A549 treated with AZD9567 at 1 μM for 4 hours (cell line): ENCODE measurements around the gene AQR. TPM values are rescaled to one million over a fixed set of nuclear protein-coding genes. Genes with fewer than 3 reads are reported as not detected.

Source experiments
- total RNA-seq: library from RNA; stranded (reverse); fragments of 200-300 nt; extraction: Qiagen RNA extraction; gene quantifications from 5 replicates; pipeline ENCODE4 v1.2.3, GENCODE V29; 2022; ENCODE audit not compliant: insufficient read depth

Gene AQR
- 32.4 to 43.5 TPM (median 34.8 TPM) in 5 replicates for total RNA-seq

DNA sequence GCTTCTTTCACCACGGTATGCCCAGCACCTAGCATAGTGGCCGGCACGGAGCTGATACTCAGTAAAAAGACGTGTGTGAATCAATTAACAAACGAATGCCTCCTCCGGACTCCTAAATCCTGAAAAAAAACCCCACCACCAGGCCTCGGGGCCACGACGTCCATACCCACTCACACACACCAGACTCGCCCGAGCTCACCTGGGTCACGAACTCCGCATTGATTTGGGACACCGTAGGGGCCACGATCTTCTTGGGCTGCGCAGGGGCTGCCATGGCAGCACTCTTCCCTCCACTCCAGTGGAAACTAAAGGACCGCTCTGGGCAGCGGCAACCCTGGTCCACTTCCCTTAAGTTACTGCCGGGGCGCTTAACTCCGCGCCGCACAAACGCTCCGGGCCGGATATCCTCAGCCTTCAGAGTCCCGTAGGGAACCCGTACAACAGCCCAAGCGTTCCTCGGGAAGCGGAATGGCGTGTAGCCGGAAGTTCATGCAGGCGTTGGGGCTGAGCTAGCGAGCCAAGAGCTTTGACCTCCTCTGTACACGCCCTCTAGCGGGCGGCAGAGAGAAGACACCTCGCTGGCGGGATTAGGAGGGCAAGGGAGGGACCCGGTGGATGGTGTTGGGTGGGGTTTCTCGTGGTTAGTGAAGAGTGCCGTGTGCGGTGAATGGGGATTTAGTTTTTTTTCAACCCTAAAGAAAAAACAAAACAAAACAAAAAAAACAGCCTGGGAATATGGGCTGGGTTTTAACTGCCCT, at the start of gene AQR:
Gene AQR (minus strand): TSS at position 403 of the 758 bp plus-strand sequence. CDS start 129 bp downstream, at position 274.

DNA sequence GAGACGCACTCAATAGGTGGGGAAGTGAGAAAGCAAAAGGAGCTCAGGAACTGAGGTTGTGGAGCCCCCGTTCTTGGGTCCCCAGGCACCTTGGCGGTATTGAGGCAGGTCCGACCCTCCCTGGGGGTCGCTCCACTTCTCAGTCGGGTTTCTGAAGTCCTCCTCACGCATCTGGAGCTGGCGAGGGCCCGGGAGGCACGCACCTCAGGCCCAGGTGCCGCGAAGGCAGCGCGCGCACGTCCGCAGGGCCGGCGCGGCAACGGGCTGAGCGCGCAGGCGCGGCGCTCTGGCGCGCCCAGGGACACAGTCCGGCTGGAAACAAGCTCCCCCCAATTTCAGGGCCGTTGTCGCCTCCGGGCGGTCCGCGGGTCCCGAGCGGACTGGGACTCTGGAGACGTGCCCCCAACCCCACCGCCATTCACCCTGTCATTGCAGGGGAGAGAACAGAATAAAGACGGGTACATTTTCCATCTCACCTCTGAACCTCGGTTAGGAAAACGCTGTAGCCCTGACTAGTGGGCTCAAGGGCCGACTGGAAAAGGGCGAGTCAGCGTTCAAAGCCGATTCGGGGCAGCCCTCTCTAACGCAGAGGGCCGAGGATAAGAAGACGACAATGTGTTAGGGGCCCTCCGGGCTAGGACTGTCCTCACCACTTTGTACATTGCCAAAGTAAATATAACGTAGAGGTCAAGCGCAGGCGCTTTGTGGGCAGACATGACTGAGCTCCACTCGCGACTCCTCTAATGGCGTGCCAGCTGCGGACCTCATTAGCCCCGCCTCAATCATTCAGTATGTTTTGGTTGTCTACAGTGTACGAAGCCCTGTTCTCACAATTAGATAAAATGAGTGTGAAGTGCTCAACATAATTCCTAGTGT, 18.7 kb upstream of the AQR start, which contains the start of gene ZNF770:
Gene ZNF770 (minus strand): TSS at position 261 of the 876 bp plus-strand sequence. CDS start 4,853 bp downstream, outside the sequence.

Other genes starting within 250 kb of the AQR start
- not detected in 5 replicates for gene GJD2, start 214.7 kb downstream of the AQR start, total RNA-seq
- gene ACTC1, start 174.2 kb downstream of the AQR start, total RNA-seq = 0.10 to 0.26 TPM (median 0.18 TPM) in 4 of 5 replicates, not detected in the other
- gene ZNF770, start 18.5 kb upstream of the AQR start, total RNA-seq = 13.4 to 18.1 TPM (median 17.0 TPM) in 5 replicates
- not detected in 5 replicates for gene NANOGP8, start 115.6 kb upstream of the AQR start, total RNA-seq